Activated CD8-positive, alpha-beta memory T cell treated with anti-CD3 and anti-CD28 coated beads, Interleukin-2, amount 50 U/mL, for 1 hour (primary cell): ENCODE results near the gene MUC6.
"Not testable (repeated sequence)": the region's sequence is repeated elsewhere in the genome, so short reads cannot be mapped to it uniquely, and the experiment has no call there.

Source experiments
- DNase-seq: peaks from one replicate; pipeline ENCODE4 v3.0.0-alpha.2; 2020; ENCODE audit errors: extremely low read depth

MUC6 gene

GRCh38 chr11:1023811-1024596, 12.5 kb downstream of the MUC6 start:
- DNase-seq = no peak

DNA sequence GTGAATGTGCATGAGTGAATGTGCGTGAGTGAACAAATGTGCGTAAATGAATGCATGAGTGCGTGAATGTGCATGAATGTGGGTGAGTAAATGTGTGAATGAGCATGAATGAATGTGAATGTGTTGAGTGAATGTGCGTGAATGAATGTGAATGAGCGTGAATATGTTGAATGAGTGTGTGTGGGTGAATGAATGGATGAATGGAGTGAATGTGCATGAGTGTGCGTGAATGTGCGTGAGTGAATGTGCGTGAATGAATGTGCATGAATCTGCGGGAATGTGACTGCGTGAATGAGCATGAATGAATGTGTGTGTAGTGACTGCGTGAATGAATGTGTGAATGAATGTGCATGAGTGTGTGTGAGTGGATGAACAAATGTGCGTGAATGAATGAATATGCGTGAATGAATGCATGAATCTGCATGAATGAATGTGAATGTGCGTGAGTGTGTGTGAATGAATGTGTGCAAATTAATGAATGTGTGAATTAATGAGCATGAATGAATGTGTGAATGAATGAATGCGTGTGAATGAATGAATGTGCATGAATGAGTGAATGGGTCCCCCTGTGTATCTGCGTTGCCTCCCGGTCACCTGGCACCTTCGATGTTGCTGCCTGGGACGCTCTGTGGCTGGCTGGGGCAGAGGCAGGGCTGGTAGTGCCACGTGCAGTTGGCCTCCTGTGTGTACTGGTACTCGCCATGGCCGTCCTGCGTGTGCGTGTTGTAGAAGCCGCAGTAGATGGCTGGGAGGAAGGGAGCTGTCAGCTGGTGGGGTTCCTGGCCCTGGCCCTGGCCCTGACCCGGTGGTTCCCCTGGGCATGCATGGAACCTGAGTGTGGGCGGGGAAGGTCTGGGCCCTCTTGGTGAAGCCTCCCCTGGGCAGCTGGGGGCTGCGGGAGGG, 13.4 kb downstream of the MUC6 start:
- DNase-seq = no peak

GRCh38 chr11:1022411-1022810, 14.1 kb downstream of the MUC6 start:
- DNase-seq = no peak

DNA sequence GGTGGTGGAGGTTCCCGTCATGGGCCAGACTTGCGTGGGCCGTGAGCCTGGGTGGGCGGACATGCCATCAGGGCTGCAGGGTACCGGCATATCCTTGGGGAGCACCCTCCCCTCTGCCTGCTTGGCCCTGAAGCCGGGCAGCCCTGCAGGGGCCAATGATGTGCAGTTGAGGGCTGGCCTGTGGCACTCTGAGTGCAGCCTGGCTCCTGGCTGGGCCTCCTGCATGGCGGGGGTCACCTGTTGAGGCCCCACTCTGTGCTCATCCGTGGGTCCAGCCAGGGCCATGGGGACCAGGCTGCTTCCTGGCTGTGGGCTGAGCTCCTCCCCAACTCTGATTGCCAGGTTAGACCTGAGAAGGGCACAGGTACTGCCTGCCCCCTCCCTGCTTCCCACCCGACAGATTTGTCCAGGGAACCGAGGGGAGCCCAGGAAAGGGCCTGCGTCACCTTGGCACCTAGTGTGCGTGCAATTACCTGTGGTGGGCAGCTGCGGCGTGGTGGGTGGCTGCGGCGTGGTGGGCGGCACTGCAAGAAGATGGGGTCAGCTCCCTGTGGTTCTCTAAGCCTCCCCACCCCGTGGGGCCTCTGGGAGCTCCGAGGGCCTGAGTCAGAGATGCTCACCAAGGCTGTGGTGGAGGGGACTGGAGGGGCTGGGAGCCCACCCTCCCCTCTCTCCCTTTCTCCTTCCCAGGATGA, 16.2 kb downstream of the MUC6 start:
- no peak for DNase-seq

DNA sequence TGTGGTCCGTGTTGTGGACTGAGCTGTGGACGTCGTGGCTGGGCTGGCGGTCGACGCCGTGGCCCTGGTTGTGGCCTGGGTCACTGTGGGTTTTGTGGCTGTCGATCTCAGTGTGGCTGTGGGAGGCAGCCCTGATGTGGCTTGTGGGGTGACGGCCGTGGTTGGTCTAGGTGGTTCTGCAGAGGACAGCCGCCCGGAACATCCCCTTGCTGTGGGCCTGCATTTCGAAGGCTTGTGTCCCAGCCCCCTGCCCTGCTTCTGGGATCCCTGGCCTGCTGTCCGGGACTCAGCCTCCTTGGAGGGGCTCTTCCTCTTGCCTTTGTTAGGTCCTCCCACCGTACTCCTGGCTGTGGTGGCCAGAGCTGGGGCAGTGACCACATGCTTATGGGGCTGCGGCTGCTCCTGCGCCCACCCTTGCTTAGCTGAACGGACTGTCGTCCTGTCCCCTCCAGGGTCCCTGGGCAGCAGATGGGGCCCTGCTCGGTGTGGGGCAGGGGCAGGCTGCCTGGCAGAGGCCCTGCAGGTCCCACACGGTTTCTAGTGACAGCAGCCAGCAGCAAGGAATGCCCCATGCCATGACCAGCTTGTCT, 17.1 kb downstream of the MUC6 start:
- DNase-seq = no peak

DNA sequence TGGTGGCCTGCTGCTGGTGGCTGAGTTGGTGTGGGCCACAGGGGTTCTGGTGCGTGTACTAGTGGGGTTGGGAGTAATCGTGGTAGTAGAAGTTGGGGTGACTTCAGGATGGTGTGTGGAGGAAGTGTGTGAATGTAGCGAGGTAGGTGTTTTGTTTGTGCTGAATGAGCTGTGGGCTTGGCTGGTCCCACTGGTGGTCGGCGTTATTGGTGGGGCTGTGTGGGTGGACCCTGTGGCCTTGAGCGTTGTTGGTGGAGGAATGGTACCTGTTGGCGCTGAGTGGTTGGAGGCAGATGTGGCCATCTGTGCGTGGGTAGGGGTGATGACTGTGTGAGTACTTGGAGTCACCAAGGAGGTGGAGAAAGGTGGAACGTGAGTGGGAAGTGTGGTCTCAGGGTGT, 18.4 kb downstream of the MUC6 start:
- DNase-seq = no peak

DNA sequence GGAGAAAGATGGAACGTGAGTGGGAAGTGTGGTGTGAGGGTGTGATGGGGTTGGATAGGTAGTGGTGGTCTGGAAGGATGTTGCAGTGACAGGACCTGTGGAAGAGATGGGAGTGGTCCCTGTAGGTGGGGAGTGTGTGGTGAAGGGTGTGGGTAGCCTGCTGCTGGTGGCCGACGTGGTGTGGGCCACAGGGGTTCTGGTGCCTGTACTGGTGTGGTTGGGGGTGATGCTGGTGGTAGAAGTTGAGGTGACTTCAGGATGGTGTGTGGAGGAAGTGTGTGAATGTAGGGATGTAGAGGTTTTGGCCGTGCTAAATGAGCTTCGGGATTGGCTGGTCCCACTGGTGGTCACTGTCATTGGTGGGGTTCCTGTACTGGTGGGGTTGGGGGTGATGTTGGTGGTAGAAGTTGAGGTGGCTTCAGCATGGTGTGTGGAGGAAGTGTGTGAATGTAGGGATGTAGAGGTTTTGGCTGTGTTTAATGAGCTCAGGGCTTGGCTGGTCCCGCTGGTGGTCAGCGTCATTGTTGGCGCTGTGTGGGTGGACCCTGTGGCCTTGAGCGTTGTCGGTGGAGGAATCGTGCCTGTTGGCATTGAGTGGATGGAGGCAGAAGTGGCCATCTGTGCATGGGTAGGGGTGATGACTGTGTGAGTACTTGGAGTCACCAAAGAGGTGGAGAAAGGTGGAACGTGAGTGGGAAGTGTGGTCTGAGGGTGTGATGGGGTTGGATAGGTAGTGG, 19.1 kb downstream of the MUC6 start:
- no peak for DNase-seq

GRCh38 chr11:1016610-1017126, 19.9 kb downstream of the MUC6 start:
- not testable (repeated sequence) for DNase-seq

GRCh38 chr11:1015826-1016545, 20.5 kb downstream of the MUC6 start:
- no peak for DNase-seq

DNA sequence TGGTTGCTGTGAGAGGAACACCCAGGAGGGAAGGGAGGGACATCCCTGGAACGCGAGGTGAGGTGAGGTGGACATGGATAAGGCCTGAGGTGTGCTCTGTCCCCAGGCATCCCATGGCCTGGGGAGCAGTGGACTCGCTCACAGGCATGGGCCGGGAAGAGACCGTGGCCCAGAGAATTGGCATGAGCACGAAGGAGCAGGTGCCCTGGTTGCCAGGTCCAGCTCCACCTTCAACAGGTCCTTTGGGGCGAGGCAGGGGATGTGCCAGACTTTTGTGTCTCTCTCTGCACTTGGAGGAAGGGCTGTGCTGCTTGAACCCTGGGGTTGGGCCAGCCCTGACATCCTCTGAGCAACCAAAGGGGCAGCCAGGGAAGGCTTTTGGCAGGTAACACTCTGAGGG, 21.5 kb downstream of the MUC6 start:
- DNase-seq = no peak

- DNase-seq = no peak
Measured at GRCh38 chr11:1014276-1014675, 22.2 kb downstream of the MUC6 start.

GRCh38 chr11:1013631-1013935, 22.9 kb downstream of the MUC6 start:
- no peak for DNase-seq

GRCh38 chr11:1012740-1013630, 23.5 kb downstream of the MUC6 start:
- no peak for DNase-seq

DNA sequence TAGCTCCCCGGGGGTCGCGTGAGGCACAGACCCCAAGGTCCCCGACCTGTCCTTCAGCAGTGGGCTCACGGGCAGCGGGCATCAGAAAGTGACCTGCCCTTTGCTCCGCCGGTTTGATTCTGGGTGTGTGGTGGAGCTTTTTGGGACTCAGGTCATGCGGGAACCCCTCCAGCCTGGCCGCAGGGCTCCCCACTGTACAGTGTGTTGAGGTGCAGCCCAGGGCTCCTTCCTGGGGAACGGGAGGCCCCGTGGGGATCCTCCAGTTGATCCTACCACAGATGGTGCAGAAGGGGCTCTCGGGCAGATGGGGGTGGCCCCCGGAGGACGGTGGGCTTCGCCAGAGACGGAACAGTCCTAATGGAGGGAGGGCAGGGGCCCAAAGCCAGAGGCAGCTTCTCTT, 24.2 kb downstream of the MUC6 start:
- no peak for DNase-seq

- DNase-seq = no peak
Measured at GRCh38 chr11:1011320-1011698, 25.2 kb downstream of the MUC6 start.

- no peak for DNase-seq
Measured at GRCh38 chr11:1010551-1011319, 25.8 kb downstream of the MUC6 start.

GRCh38 chr11:1009991-1010390, 26.5 kb downstream of the MUC6 start:
- DNase-seq = no peak

DNA sequence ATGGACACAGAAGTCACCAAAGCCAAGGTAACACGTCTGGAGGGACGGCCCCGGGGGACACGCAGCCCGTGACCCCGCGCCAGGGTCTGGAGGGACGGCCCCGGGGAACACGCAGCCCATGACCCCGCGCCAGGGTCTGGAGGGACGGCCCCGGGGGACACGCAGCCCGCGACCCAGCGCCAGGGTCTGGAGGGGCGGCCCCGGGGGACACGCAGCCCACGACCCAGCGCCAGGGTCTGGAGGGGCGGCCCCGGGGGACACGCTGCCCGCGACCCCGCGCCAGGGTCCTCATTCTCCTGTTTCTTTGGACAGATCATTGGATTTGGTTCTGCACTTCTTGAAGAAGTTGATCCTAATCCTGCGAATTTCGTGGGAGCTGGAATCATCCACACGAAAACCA, 27.1 kb downstream of the MUC6 start:
- DNase-seq = no peak

DNA sequence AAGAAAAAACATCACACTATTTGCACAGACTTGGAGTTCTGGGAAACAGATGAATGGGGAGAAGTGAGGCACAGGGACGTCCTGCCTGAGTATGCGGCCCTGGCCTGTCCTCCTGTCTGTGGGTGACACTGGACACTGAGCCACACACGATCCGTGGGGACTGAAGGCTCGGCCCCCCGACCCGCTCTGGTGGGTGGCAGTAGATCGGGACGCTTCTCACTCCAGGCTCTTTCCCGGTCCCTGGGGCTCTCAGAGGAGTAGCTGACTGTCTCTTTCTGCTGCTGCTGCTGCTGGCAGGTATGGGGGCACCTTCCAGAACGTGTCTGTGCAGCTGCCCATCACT, 27.7 kb downstream of the MUC6 start:
- DNase-seq = no peak
